Measurements from ENCODE around the gene XYLB. TPM values are rescaled to one million over a fixed set of nuclear protein-coding genes. Genes with fewer than 3 reads are reported as not detected.
"Not testable (repeated sequence)": the region's sequence is repeated elsewhere in the genome, so short reads cannot be mapped to it uniquely, and the experiment has no call there.

The XYLB gene
- total RNA-seq (1 to 10 TPM; 5.7 to 6.2 TPM), polyA plus RNA-seq (0.15 TPM)

DNA sequence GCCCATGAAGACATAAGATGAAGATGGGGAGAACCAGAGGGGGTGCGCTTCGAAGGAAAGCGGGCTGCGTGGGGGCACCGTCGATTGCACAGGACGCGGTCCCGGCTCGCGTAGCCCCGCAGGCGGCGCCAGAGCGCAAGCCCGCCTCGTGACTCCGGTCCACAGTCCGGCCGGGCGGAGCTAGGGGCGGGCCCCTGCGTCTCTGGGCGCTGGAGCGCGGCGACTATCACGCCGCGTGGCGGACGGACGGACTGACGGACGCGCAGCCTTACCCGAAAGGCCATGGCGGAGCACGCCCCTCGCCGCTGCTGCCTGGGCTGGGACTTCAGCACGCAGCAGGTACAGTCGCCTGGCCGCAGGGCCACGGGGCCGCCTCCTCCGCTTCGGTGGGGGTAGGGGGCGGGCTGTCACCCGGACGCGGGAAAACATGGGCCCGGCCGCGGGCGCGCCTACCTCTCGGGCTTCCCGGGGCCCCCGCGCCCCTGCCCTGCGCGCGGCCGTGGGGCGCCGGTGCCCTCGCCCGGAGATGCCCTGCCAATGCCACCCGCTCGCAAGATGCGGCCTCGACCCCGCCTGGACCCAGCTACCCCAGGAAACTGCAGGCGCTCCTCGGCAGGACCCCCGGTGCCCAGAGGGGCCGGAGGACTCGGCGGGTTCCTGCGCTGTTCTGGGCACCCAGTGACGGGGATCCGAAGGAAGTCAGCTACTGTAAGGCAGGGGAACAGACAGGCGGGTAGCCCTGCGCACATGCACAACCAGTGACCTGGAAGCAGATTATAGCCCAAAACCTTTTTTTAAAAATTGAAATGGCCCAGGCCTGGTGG lies at the start of gene XYLB:
TSS of gene XYLB (plus strand) at position 199 of the 824 bp plus-strand sequence. CDS start at position 283, 84 bp downstream.
- H3K27ac Mint-ChIP-seq, result peak within 1 kb of the TSS in 3 of 8 donors; percentile 45 to 81 (median 66)
- peak within 1 kb of the TSS; percentile 63 for H3K27ac ChIP-seq (ENCODE audit: low read depth, low read length)

GRCh38 chr3:38297053-38297452 lies 49.5 kb upstream of the XYLB start:
- CTCF ChIA-PET, result interaction anchor here (1.6 to 3.5 kb wide), 2 partner anchors 50 to 179 kb away, joined by 5 to 31 read pairs; partner anchors contain the start of gene XYLB
- H3K36me3 Mint-ChIP-seq; H3K4me3 ChIP-seq (ENCODE audit: low read length); H3K9me3 ChIP-seq (ENCODE audit: low read length); H3K4me1 Mint-ChIP-seq; H3K36me3 ChIP-seq (ENCODE audit: insufficient read depth, low read length); POLR2A ChIA-PET; H3K27me3 ChIP-seq (ENCODE audit: insufficient read depth, low read length, poor library complexity, severe bottlenecking); H3K4me1 ChIP-seq (ENCODE audit: insufficient read depth, low read length); H3K4me3 Mint-ChIP-seq; H3K27ac Mint-ChIP-seq; H3K9me3 Mint-ChIP-seq; H3K27ac ChIP-seq (ENCODE audit: low read depth, low read length); DNase-seq: not testable (repeated sequence)
- H3K27me3 Mint-ChIP-seq, result peaks cover 4 to 24% of the 10 kb centered on the region in 2 donors

More for the DNA sequence above, at the start of gene XYLB:
- no peaks in the 10 kb centered on the region for H3K9me3 ChIP-seq (ENCODE audit: low read length)
- H3K4me3 Mint-ChIP-seq, result peak within 1 kb of the TSS; percentile 74 to 93 (median 83)
- peak; percentile 54 to 77 (median 65) for DNase-seq
- no peaks in the 10 kb centered on the region for H3K27me3 ChIP-seq (ENCODE audit: insufficient read depth, low read length, poor library complexity, severe bottlenecking)
- H3K36me3 ChIP-seq (ENCODE audit: insufficient read depth, low read length), result no peaks in the 10 kb centered on the region
- no peaks in the 10 kb centered on the region for H3K9me3 Mint-ChIP-seq
- no peaks in the 10 kb centered on the region for H3K4me1 ChIP-seq (ENCODE audit: insufficient read depth, low read length)
- peaks cover 0 to 10% (median 2%) of the 10 kb centered on the region in 3 donors for H3K4me1 Mint-ChIP-seq
- peaks cover 0 to 6% of the 10 kb centered on the region in 2 donors for H3K27me3 Mint-ChIP-seq
- ChIA-PET POLR2A (interaction anchor here (0.6 kb wide), 1 partner anchor 19 kb away, joined by 5 read pairs; no protein-coding TSS in a partner anchor), CTCF (interaction anchor here (0.6 to 3.3 kb wide), 43 partner anchors 8 to 389 kb away, joined by 3 to 83 read pairs (median 4); partner anchors contain the start of genes ACAA1, EXOG and OXSR1)
- H3K4me3 ChIP-seq (ENCODE audit: low read length), result peak within 1 kb of the TSS; percentile 59
- no peaks in the 10 kb centered on the region for H3K36me3 Mint-ChIP-seq

DNA sequence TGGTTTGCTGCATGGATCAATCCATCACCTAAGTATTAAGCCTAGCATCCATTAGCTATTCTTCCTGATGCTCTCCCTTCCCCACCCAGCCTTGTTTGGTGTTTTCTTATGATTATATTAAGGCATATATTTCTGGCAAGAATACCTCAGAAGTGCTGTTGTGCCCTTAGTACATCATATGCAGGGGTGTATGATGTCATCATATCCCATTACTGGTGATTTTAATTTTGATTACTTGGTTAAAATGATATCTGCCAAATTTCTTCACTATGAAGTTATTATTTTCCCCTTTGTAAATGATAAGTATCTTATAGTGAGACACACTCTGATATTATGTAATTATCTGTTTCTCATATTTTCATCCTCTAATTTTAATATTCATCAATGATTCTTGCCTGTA lies 49.0 kb upstream of the XYLB start:
- DNase-seq, result no peak
- H3K4me1 Mint-ChIP-seq, result no peaks in the 10 kb centered on the region
- no peaks in the 10 kb centered on the region for H3K36me3 ChIP-seq (ENCODE audit: insufficient read depth, low read length)
- POLR2A ChIA-PET, result no interaction called here
- H3K27ac Mint-ChIP-seq, result no peak overlapping the region
- H3K27ac ChIP-seq (ENCODE audit: low read depth, low read length), result no peak overlapping the region
- H3K9me3 ChIP-seq (ENCODE audit: low read length), result no peaks in the 10 kb centered on the region
- H3K9me3 Mint-ChIP-seq, result no peaks in the 10 kb centered on the region
- peaks cover 4 to 24% of the 10 kb centered on the region in 2 donors for H3K27me3 Mint-ChIP-seq
- CTCF ChIA-PET, result interaction anchor here (1.6 to 3.5 kb wide), 2 partner anchors 49 to 179 kb away, joined by 5 to 31 read pairs; partner anchors contain the start of gene XYLB
- H3K4me3 ChIP-seq (ENCODE audit: low read length), result no peak overlapping the region
- no peak overlapping the region for H3K4me3 Mint-ChIP-seq
- H3K36me3 Mint-ChIP-seq, result no peaks in the 10 kb centered on the region
- H3K27me3 ChIP-seq (ENCODE audit: insufficient read depth, low read length, poor library complexity, severe bottlenecking), result no peaks in the 10 kb centered on the region
- no peaks in the 10 kb centered on the region for H3K4me1 ChIP-seq (ENCODE audit: insufficient read depth, low read length)

DNA sequence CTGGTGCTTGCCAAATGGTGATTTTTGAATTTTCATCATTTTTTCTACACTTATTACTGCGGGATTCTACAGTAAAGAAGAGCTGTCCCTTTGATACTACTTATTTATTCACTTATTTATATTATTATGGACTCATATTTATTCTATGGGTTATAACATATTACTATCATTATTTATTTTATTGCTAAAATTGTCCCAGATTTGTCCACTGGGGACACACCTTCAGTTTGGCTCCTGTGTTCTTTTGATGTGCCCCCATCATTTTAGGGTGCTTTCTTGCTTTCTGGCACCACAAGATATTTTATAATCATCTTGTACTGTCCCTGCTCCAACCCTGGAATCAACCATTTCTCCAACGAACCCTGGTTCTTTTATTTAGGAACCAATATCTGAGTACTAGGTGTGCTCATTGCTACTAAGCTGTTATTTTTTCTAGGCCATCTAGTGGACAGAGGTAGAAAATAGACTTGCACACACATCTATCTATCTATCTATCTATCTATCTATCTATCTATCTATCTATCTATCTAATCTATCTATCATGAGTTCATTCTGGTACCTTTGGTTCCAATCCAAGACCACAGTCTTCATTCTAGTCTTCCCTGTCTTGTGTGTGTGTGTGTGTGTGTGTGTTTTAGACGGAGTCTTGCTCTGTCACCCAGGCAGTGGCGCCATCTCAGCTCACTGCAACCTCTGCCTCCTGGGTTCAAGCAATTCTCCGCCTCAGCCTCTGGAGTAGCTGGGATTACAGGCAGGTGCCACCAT lies 48.5 kb upstream of the XYLB start:
- no peak for DNase-seq

GRCh38 chr3:38306941-38307340 lies 39.6 kb upstream of the XYLB start:
- H3K4me1 Mint-ChIP-seq, result no peaks in the 10 kb centered on the region
- Histone ChIP-seq H3K27ac (ENCODE audit: low read depth, low read length) (no peak overlapping the region), H3K36me3 (ENCODE audit: insufficient read depth, low read length) (no peaks in the 10 kb centered on the region), H3K4me1 (ENCODE audit: insufficient read depth, low read length) (no peaks in the 10 kb centered on the region), H3K27me3 (ENCODE audit: insufficient read depth, low read length, poor library complexity, severe bottlenecking) (peaks cover 5% of the 10 kb centered on the region), H3K9me3 (ENCODE audit: low read length) (no peaks in the 10 kb centered on the region), H3K4me3 (ENCODE audit: low read length) (no peak overlapping the region)
- H3K27ac Mint-ChIP-seq, result no peak overlapping the region
- H3K27me3 Mint-ChIP-seq, result peaks cover 6 to 28% of the 10 kb centered on the region in 2 donors
- H3K4me3 Mint-ChIP-seq, result no peak overlapping the region
- ChIA-PET CTCF (no interaction called here), POLR2A (no interaction called here)
- peaks cover 0 to 5% (median 0%) of the 10 kb centered on the region in 5 donors for H3K9me3 Mint-ChIP-seq
- H3K36me3 Mint-ChIP-seq, result peaks cover 0 to 13% (median 0%) of the 10 kb centered on the region in 3 donors
- DNase-seq, result no peak

More for the DNA sequence above, 48.5 kb upstream of the XYLB start:
- POLR2A ChIA-PET, result no interaction called here
- Mint-ChIP-seq H3K27me3 (peaks cover 4 to 24% of the 10 kb centered on the region in 2 donors), H3K27ac (no peak overlapping the region), H3K36me3 (no peaks in the 10 kb centered on the region), H3K4me3 (no peak overlapping the region), H3K9me3 (no peaks in the 10 kb centered on the region), H3K4me1 (no peaks in the 10 kb centered on the region)
- CTCF ChIA-PET, result interaction anchor here (1.6 to 3.5 kb wide), 2 partner anchors 48 to 180 kb away, joined by 5 to 31 read pairs; partner anchors contain the start of gene XYLB
- Histone ChIP-seq H3K9me3 (ENCODE audit: low read length) (no peaks in the 10 kb centered on the region), H3K4me1 (ENCODE audit: insufficient read depth, low read length) (no peaks in the 10 kb centered on the region), H3K36me3 (ENCODE audit: insufficient read depth, low read length) (no peaks in the 10 kb centered on the region), H3K4me3 (ENCODE audit: low read length) (no peak overlapping the region), H3K27ac (ENCODE audit: low read depth, low read length) (no peak overlapping the region), H3K27me3 (ENCODE audit: insufficient read depth, low read length, poor library complexity, severe bottlenecking) (no peaks in the 10 kb centered on the region)

DNA sequence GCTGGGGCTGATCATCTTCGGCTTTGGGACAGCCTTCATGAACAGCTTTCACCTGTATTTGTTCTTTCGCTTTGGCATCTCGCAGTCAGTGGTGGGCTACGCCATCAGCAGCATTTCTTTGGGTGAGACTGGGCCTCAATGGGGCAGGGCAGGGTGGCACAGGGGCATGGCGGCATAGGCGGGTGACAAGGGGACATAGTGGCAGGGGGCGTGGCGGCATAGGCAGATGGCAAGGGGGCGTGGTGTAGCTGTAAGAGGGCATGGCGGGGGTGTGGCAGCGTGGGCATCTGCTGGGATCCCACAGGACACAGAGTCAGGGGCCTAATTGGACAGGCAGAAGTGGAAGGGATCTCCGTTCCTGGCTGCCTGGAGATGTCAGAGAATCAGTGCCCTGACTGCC lies 39.0 kb upstream of the XYLB start:
- peaks cover 5% of the 10 kb centered on the region for H3K27me3 ChIP-seq (ENCODE audit: insufficient read depth, low read length, poor library complexity, severe bottlenecking)
- peaks cover 0 to 5% (median 0%) of the 10 kb centered on the region in 5 donors for H3K9me3 Mint-ChIP-seq
- DNase-seq, result no peak
- peaks cover 7 to 34% of the 10 kb centered on the region in 2 donors for H3K27me3 Mint-ChIP-seq
- no peaks in the 10 kb centered on the region for H3K36me3 ChIP-seq (ENCODE audit: insufficient read depth, low read length)
- CTCF ChIA-PET, result no interaction called here
- H3K4me3 ChIP-seq (ENCODE audit: low read length), result no peak overlapping the region
- POLR2A ChIA-PET, result no interaction called here
- no peaks in the 10 kb centered on the region for H3K4me1 ChIP-seq (ENCODE audit: insufficient read depth, low read length)
- no peak overlapping the region for H3K4me3 Mint-ChIP-seq
- H3K27ac ChIP-seq (ENCODE audit: low read depth, low read length), result no peak overlapping the region
- H3K4me1 Mint-ChIP-seq, result no peaks in the 10 kb centered on the region
- no peaks in the 10 kb centered on the region for H3K9me3 ChIP-seq (ENCODE audit: low read length)
- H3K36me3 Mint-ChIP-seq, result peaks cover 0 to 13% (median 0%) of the 10 kb centered on the region in 3 donors
- no peak overlapping the region for H3K27ac Mint-ChIP-seq

- Histone ChIP-seq H3K36me3 (ENCODE audit: insufficient read depth, low read length) (no peaks in the 10 kb centered on the region), H3K27me3 (ENCODE audit: insufficient read depth, low read length, poor library complexity, severe bottlenecking) (peaks cover 5% of the 10 kb centered on the region), H3K27ac (ENCODE audit: low read depth, low read length) (no peak overlapping the region), H3K4me3 (ENCODE audit: low read length) (no peak overlapping the region), H3K9me3 (ENCODE audit: low read length) (no peaks in the 10 kb centered on the region), H3K4me1 (ENCODE audit: insufficient read depth, low read length) (no peaks in the 10 kb centered on the region)
- CTCF ChIA-PET, result no interaction called here
- Mint-ChIP-seq H3K4me1 (no peaks in the 10 kb centered on the region), H3K27ac (no peak overlapping the region), H3K9me3 (peaks cover 0 to 5% (median 0%) of the 10 kb centered on the region in 5 donors), H3K36me3 (peaks cover 0 to 13% (median 0%) of the 10 kb centered on the region in 3 donors), H3K4me3 (no peak overlapping the region), H3K27me3 (peaks cover 7 to 37% of the 10 kb centered on the region in 2 donors)
- DNase-seq, result no peak
- POLR2A ChIA-PET, result no interaction called here
Measured at GRCh38 chr3:38308456-38308855, 38.1 kb upstream of the XYLB start.

GRCh38 chr3:38311476-38311875 lies 35.1 kb upstream of the XYLB start:
- no peaks in the 10 kb centered on the region for H3K4me1 Mint-ChIP-seq
- ChIA-PET POLR2A (no interaction called here), CTCF (no interaction called here)
- no peaks in the 10 kb centered on the region for H3K4me1 ChIP-seq (ENCODE audit: insufficient read depth, low read length)
- no peak overlapping the region for H3K4me3 Mint-ChIP-seq
- H3K4me3 ChIP-seq (ENCODE audit: low read length), result no peak overlapping the region
- H3K9me3 Mint-ChIP-seq, result peaks cover 0 to 2% (median 0%) of the 10 kb centered on the region in 5 donors
- no peak overlapping the region for H3K27ac Mint-ChIP-seq
- no peak overlapping the region for H3K27ac ChIP-seq (ENCODE audit: low read depth, low read length)
- H3K9me3 ChIP-seq (ENCODE audit: low read length), result no peaks in the 10 kb centered on the region
- no peaks in the 10 kb centered on the region for H3K36me3 ChIP-seq (ENCODE audit: insufficient read depth, low read length)
- H3K36me3 Mint-ChIP-seq, result no peaks in the 10 kb centered on the region
- H3K27me3 Mint-ChIP-seq, result peaks cover 7 to 26% of the 10 kb centered on the region in 2 donors
- H3K27me3 ChIP-seq (ENCODE audit: insufficient read depth, low read length, poor library complexity, severe bottlenecking), result peaks cover 5% of the 10 kb centered on the region
- DNase-seq, result no peak
